Mucosa of gallbladder (tissue), 1 donor: ENCODE data around the gene GNG7. TPM values are rescaled to one million over a fixed set of nuclear protein-coding genes. Genes with fewer than 3 reads are reported as not detected.
"Not testable (repeated sequence)": the region's sequence is repeated elsewhere in the genome, so short reads cannot be mapped to it uniquely, and the experiment has no call there.

Experiments used
- DNase-seq: peaks from one replicate; pipeline ENCODE4 v3.0.0-alpha.2; 2020; ENCODE audit warnings: low spot score
- total RNA-seq: library from RNA; stranded (reverse); gene quantifications from one replicate; pipeline ENCODE4 v1.2.1, GENCODE V29; 2021
- donor health status: DM: no; HTN: no; CAD: no.

GNG7 gene
- total RNA-seq, 1 donor from 2014 or later, result 12.4 TPM

GRCh38 chr19:2464389-2464788 is 238.1 kb downstream of the GNG7 start:
- DNase-seq, result no peak

- not testable (repeated sequence) for DNase-seq
These were observed 238.8 kb downstream of the GNG7 start for GRCh38 chr19:2463694-2464093.

- DNase-seq, result peak; percentile 87
These were observed 239.7 kb downstream of the GNG7 start for GRCh38 chr19:2462635-2463421.

- DNase-seq, result no peak
These were observed 240.5 kb downstream of the GNG7 start for GRCh38 chr19:2461751-2462634.

Other genes starting within 250 kb of the GNG7 start
- gene LMNB2, start 245.7 kb downstream of the GNG7 start, total RNA-seq, result 23.9 TPM
- gene GADD45B, start 226.6 kb downstream of the GNG7 start, total RNA-seq, result 59.8 TPM
- gene DIRAS1, start 18.7 kb upstream of the GNG7 start, total RNA-seq, result 0.75 TPM
- 33.8 TPM for gene SLC39A3, start 37.3 kb upstream of the GNG7 start, total RNA-seq
- 54.0 TPM for gene SGTA, start 80.6 kb upstream of the GNG7 start, total RNA-seq
- 44.5 TPM for gene THOP1, start 82.8 kb upstream of the GNG7 start, total RNA-seq
- gene ZNF554, start 117.2 kb upstream of the GNG7 start, total RNA-seq, result 4.6 TPM
- 5.8 TPM for gene ZNF555, start 138.8 kb upstream of the GNG7 start, total RNA-seq
- not detected for gene ZNF556, start 164.6 kb upstream of the GNG7 start, total RNA-seq
- gene ZNF57, start 198.2 kb upstream of the GNG7 start, total RNA-seq, result 6.0 TPM
- gene ZNF77, start 242.3 kb upstream of the GNG7 start, total RNA-seq, result 2.8 TPM